ENCODE data around the gene CRYAB. TPM values are rescaled to one million over a fixed set of nuclear protein-coding genes. Genes with fewer than 3 reads are reported as not detected.
A peak's percentile ranks its signal among the peaks of the same experiment; 100 is the strongest.

Gene CRYAB, protein sequence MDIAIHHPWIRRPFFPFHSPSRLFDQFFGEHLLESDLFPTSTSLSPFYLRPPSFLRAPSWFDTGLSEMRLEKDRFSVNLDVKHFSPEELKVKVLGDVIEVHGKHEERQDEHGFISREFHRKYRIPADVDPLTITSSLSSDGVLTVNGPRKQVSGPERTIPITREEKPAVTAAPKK
- total RNA-seq (over 10,000 TPM in 2 of 4 donors, 1,000 to 10,000 TPM in 2; 5,216 to 12,187 (median 10,501) TPM), polyA plus RNA-seq (over 10,000 TPM in 1 of 3 donors, 1,000 to 10,000 TPM in 2; 4,737 to 11,496 (median 9,489) TPM)
- long read RNA-seq, donor 1, transcript CRYAB-205 (3 exons, 1,017 nt) = major isoform, 632 of 653 reads
- long read RNA-seq, donor 1, transcript CRYAB-216 (4 exons, 977 nt) = minor isoform, 5 of 653 reads
- long read RNA-seq, donor 1, transcript CRYAB-203 (2 exons, 915 nt) = minor isoform, 5 of 653 reads
- long read RNA-seq, donor 1, partial matches to known transcripts = 0 of 653 reads
- long read RNA-seq, donor 1, other reads (novel, unspliced or antisense) = 10 of 653 reads
- long read RNA-seq, donor 2, transcript CRYAB-203 (2 exons, 915 nt) = minor isoform, 22 of 1,065 reads
- long read RNA-seq, donor 2, transcript CRYAB-205 (3 exons, 1,017 nt) = major isoform, 995 of 1,065 reads
- long read RNA-seq, donor 2, transcript CRYAB-216 (4 exons, 977 nt) = minor isoform, 10 of 1,065 reads
- long read RNA-seq, donor 2, partial matches to known transcripts = 22 of 1,065 reads
- long read RNA-seq, donor 2, other reads (novel, unspliced or antisense) = 15 of 1,065 reads

DNA sequence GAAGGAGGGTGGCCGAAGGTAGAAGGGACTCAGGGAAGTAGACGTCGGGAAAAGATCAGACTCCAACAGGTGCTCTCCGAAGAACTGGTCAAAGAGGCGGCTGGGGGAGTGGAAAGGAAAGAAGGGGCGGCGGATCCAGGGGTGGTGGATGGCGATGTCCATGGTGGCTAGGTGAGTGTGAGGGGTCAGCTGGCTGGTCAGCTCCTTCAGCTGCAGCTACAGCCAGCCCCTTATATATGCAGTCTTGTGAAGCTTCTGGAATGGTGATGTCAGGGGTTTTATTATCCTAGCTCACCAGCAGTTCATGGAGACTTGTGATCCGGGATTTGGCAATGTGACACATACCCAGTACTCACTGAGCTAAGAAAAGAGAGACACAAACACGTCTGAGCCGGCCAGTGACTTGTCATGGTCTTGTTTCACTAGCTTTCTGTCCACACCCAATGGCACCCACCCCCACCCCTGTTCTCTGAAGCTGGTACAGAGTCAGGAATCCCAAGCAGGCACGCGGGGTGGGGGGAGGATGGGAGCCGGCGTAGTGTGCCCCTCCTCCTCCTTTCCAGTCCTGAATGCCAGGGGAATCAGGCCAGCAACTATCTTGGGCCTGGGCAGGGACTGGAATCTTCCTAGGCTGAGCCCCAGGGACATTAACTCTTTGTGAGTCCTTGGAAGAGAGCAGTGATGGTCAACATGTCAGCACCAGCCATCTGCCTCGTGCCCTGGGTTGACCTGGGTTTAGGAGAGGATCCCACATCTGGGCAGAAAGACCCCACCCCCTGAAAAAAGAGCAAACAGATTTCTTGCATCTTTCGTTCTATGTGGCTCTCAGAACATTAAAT lies at the start of gene CRYAB:
Gene CRYAB, minus strand, starts transcription at position 208 of the 839 bp plus-strand sequence. Its CDS starts 46 bp downstream, at position 162.
- WGBS, 3 donors = 12 to 21% (median 20%) methylated on average over 17 of the region's 17 CpGs
- Histone ChIP-seq H3K27ac (peak within 1 kb of the TSS; percentile 95), H3K4me3 (peak within 1 kb of the TSS; percentile 82), H3K4me1 (peaks cover 17% of the 10 kb centered on the region), H3K27me3 (ENCODE audit: insufficient read depth in 3 of 3, low read length in 2 of 3) (no peaks in the 10 kb centered on the region), H3K36me3 (ENCODE audit: insufficient read depth in 1 of 2, low read depth in 1 of 2) (peaks cover 0 to 30% of the 10 kb centered on the region in 2 donors), H3K9me3 (no peaks in the 10 kb centered on the region)
- ATAC-seq = peak; percentile 74 to 85 (median 82)
- TF ChIP-seq CTCF (IDR thresholded peaks at IDR 0.05) = no peak
- DNase-seq = peak; percentile 93 to 97
- intact Hi-C loops (cut with DNase I) = loop anchor here (5.0 kb wide), 1 partner anchor 34 kb away; the partner anchor contains the start of genes CFAP68 (in 2 of the 2) and FDXACB1 (in 2 of the 2)

GRCh38 chr11:111960916-111961315 lies 49.3 kb upstream of the CRYAB start:
- Histone ChIP-seq H3K27ac (peak overlapping the region; percentile 73), H3K36me3 (ENCODE audit: insufficient read depth in 1 of 2, low read depth in 1 of 2) (peaks cover 0 to 7% of the 10 kb centered on the region in 2 donors), H3K4me3 (no peak overlapping the region), H3K27me3 (ENCODE audit: insufficient read depth in 3 of 3, low read length in 2 of 3) (no peaks in the 10 kb centered on the region), H3K4me1 (peaks cover 20% of the 10 kb centered on the region), H3K9me3 (no peaks in the 10 kb centered on the region)
- no peak for TF ChIP-seq CTCF (IDR thresholded peaks at IDR 0.05)
- DNase-seq (peak; percentile 57 to 79), ATAC-seq (peak; percentile 78 to 87 (median 85))
- intact Hi-C loops (cut with DNase I) = no loop called here
- 56 to 59% (median 58%) methylated on average over 5 of the region's 5 CpGs for WGBS, 3 donors

DNA sequence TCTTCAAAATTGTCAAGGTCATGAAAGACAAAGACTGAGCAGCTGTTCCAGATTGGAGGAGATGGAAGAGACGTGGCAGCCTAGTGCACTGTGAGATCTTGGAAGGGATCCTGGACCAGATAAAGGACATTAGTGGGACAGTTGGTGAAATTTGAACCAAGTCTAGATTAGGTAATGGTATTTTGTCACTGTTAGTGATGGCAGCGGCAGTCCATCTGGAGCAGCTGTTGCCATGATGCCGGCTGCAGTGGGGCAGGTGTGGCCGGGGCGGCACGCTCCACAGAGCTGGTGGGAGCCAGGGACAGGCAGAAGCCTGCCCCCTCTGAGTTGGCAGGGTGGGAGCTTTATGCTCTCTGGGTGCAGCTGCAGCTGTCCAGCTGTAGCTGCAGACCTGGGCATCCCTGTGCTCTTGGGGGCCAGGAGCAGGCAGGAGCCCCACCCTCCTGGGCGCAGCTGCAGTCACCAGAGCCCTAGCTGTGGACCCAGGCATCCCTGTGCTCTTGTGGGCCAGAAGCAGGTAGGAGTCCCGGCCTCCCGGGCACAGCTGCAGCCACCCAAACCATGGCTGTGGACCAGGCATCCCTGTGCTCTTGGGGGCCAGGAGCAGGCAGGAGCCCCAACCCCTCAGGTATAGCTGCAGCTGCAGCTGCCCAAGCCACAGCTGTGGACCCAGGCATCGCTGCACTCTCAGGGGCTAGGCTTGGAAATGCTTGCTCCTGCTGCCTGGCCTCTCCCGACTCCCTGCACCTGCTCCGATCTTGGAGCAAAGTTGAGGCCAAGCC lies 46.3 kb upstream of the CRYAB start:
- Histone ChIP-seq H3K27ac (peak overlapping the region; percentile 65), H3K4me3 (no peak overlapping the region), H3K9me3 (no peaks in the 10 kb centered on the region), H3K27me3 (ENCODE audit: insufficient read depth in 3 of 3, low read length in 2 of 3) (no peaks in the 10 kb centered on the region), H3K36me3 (ENCODE audit: insufficient read depth in 1 of 2, low read depth in 1 of 2) (no peaks in the 10 kb centered on the region), H3K4me1 (peaks cover 24% of the 10 kb centered on the region)
- TF ChIP-seq CTCF (IDR thresholded peaks at IDR 0.05) = no peak
- ATAC-seq (peak; percentile 92 to 94 (median 93)), DNase-seq (peak; percentile 62 to 86)
- 32 to 44% (median 37%) methylated on average over 11 to 12 of the region's 12 CpGs for WGBS, 3 donors
- intact Hi-C loops (cut with DNase I) = loop anchor here in 1 of 2 donors (2.0 kb wide), 1 partner anchor 15 kb away; no protein-coding TSS in a partner anchor

- Histone ChIP-seq H3K9me3 (no peaks in the 10 kb centered on the region), H3K27ac (no peak overlapping the region), H3K27me3 (ENCODE audit: insufficient read depth in 3 of 3, low read length in 2 of 3) (no peaks in the 10 kb centered on the region), H3K4me1 (peaks cover 20% of the 10 kb centered on the region), H3K36me3 (ENCODE audit: insufficient read depth in 1 of 2, low read depth in 1 of 2) (no peaks in the 10 kb centered on the region), H3K4me3 (no peak overlapping the region)
- no peak for TF ChIP-seq CTCF (IDR thresholded peaks at IDR 0.05)
- intact Hi-C loops (cut with DNase I) = no loop called here
- WGBS, 3 donors = 88 to 92% (median 91%) methylated on average over 4 of the region's 4 CpGs
- ATAC-seq (no peak), DNase-seq (no peak)
Measured at GRCh38 chr11:111954154-111954553, 42.6 kb upstream of the CRYAB start.

Measured in psoas muscle (tissue), 8 donors.